NCI-H1417 treated with DMSO at 0.1 percent for 48 hours (cell line): ENCODE data around the gene EDNRB.
"Not testable (repeated sequence)": the region's sequence is repeated elsewhere in the genome, so short reads cannot be mapped to it uniquely, and the experiment has no call there.

Experiments used
- DNase-seq: peaks from one replicate; lab custom pipeline; 2025; lab: John Stamatoyannopoulos, UW

EDNRB gene

GRCh38 chr13:77896536-77896935 is 22.1 kb downstream of the EDNRB start:
- DNase-seq = no peak

- DNase-seq = no peak
These were observed 23.9 kb downstream of the EDNRB start for GRCh38 chr13:77894743-77895142.

- no peak for DNase-seq
These were observed 25.6 kb downstream of the EDNRB start for GRCh38 chr13:77893066-77893465.

DNA sequence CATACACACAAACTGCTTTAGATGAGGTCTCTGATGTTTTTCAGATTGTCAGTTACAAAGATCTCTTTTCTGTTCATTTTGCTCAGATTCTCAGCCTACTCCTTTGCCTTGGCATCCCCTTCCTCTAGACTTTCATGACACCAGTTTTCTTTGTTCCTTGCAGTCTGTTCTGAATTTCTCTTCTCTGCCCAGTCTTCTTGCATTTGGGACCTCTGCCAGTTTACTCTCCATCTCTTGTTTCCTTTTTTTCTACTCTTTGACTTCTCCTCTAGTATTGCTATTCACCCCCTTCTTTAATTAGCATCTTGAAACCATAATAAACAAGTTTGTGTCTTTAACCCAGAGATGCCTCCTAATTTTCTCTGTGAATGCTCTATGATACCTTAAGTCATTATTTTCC is 26.1 kb downstream of the EDNRB start:
- no peak for DNase-seq

DNA sequence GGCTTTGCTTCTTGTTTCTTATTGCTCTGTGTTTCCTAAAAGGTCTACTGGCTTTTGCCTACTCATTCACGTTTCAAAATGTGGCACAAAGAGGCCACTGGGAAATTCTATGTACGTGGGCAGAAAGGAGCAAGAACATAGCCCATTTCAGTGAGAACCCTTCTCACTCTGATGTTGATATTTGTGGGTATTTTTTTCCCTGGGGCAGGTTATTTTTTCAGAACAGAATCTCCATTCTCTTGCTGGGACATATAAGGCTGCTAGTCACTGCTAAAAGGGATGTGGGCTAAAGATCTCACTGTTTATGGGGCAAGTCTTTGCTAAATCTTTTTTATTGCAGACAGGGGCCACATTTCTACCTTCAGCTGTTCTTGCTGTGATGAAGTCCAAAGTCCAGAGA is 27.1 kb downstream of the EDNRB start:
- DNase-seq = no peak

- no peak for DNase-seq
These were observed 27.6 kb downstream of the EDNRB start for GRCh38 chr13:77891041-77891440.

DNA sequence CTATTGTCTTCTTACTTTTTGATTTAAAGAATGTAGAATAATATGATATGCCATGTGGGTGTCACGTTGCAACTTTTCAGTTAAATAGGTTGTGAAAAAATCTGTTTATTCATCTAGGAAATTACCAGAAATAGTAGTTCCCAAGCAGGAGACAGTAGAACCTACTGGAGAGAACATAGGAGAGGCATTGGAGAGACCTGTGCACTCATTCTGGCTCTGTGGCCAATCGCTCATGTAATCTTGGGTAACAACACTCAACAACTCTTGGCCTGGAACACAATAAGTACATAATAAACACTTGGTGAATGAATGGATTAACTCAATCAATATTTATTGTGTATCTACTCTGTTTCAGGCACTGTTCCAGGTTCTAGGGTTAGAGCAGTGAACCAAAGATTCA is 35.3 kb downstream of the EDNRB start:
- no peak for DNase-seq

GRCh38 chr13:77878190-77878589 is 40.4 kb downstream of the EDNRB start:
- no peak for DNase-seq

DNA sequence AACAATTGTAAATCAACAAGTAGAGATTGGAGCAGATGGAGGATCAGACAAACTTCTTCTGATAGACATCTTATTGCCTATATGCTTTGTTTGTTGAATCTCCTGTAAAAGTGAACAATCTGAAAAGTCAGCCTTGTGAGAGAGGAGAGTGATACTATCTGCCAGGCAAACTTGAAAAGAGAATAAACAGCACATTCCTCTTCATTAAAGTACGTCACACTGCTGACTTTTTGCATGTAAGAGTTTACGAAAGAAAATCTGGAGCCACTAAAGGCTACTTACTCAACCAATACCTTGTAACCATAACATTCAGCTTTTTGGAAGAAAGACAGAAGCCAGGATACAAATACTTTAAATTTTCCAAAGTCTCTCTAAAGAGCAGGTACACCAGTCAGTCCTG is 42.5 kb downstream of the EDNRB start:
- DNase-seq = no peak

- DNase-seq = no peak
These were observed 44.2 kb downstream of the EDNRB start for GRCh38 chr13:77874406-77874805.

DNA sequence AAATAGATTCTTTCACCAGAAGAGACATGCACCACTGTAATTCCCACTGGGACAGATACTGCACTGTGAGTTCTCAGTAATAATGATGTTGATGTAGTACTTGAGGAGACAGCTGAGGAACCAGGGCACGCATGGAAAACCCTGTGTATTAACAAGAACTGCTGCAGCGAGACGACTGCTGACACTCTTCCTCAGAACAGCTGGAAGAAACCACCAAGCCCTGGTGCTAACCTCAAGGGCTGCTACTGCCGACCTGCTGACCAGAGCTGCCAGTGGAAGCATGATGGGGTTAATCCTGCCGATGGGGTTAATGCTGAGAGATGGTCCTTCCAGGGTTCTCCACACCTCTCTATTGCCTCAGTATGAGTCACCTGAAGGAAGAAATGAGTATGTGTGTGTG is 45.6 kb downstream of the EDNRB start:
- no peak for DNase-seq

- DNase-seq = no peak
These were observed 47.0 kb downstream of the EDNRB start for GRCh38 chr13:77871596-77871995.

- DNase-seq = no peak
These were observed 49.9 kb downstream of the EDNRB start for GRCh38 chr13:77868717-77869116.

GRCh38 chr13:77866971-77867370 is 51.7 kb downstream of the EDNRB start:
- no peak for DNase-seq

DNA sequence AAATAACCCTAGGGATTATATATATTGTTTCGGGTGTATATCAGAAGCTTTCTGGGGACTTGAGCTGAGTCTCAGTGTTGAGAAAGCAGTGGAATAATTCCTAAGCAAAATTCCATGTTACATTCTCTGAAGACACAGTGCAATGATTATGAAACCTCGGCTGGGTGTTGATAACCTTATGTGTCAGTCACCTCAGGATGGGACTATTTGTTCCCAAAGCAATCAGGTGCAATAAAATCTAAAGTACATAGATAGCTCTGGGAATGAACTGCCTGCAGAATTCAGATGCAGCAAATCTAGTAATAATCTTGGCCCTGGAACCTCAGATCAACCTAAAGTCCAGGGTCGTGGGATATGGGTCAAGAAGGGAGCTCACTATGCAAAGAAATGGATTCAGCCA is 53.0 kb downstream of the EDNRB start:
- DNase-seq = no peak

- DNase-seq = no peak
These were observed 55.5 kb downstream of the EDNRB start for GRCh38 chr13:77863144-77863543.

GRCh38 chr13:77861741-77862140 is 56.9 kb downstream of the EDNRB start:
- no peak for DNase-seq

DNA sequence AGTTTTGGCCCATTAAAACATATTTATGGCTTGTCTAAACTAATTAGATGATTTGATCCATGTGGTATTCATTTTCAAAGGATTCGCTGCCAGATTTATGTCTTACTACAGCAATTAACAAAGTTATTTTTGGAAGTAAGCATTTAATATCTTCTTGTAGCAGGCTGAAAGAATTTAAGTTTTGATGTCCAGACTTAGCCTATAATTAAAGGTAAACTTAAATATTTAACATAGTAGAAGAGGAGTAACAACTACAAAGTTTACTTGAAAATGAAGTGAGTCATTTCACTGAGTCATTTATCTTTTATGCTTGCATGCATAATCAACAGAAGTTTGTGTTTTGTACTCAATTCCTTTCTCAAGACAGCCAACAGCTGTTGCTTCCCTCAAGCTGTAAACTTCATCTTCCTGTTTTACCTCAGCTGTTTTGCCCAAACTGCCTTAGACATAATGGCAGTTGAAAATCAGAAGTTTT is 58.1 kb downstream of the EDNRB start:
- DNase-seq = no peak

DNA sequence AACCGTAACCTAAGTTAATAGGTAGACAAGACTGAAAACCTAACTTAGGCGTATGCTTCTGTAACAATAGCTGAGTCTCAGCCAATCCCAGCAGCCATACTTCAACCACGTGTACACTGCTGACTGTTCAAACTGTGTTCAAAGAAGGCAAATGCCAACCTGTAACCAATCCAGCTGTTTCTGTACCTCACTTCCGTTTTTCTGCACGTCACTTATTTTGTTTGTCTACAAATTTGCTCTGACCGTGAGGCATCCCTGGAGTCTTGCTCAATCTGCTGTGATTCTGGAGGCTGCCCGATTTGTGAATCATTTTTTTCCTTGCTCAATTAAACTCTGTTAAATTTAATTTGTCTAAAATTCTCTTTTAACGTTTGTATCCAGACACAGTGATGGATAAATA is 59.2 kb downstream of the EDNRB start:
- no peak for DNase-seq

DNA sequence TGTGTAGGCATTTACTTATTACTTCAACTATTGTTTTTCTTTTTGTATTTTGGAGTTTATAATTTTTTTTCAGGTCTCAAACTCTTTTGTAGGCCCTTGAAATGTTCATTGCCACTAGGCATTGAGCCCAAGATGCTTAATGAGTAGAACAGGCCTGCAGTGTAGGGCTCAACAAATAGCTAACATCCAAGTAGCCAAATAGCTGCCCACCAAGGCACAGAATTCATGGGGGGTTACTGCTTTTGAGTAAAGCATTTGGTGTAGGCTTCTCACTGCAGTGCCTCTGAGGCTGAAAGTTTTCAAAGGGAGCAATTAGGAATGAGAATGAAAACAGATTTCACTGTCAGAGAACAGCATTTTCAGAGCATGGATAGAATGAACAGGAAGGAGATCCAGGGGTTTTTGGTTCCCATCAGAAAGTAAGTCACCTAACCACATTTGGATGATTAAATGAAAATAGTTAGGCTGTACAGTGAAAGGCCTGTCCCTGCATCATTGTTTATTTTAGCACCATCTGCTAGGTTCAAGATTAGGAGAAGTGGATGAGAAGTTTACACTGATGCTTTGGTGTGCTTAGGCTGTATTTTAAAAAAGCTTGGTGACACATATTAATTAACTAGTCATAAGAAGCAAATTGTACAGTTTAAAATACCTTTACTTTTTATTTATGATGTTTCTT is 61.0 kb downstream of the EDNRB start:
- DNase-seq = no peak

DNA sequence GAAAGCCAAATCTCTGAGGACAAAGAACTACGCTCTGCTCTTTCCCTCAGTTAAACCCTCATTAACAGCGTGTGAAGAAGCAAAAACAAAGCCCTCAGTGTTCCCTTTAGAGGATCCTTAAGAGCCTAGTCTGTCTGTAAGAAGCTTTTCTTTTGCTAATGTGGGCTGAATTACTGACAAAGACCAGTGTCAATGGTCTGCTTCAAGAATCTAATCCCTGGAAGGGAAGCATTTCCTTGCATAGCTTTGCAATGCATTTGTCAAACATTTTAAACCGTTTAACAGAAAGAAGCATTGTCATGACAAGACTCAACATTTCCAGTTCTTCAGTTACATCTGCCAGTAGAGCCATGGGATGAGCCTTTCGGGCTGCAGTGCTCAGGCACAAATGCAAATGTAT is 64.9 kb downstream of the EDNRB start:
- no peak for DNase-seq

GRCh38 chr13:77848050-77848449 is 70.6 kb downstream of the EDNRB start:
- not testable (repeated sequence) for DNase-seq

DNA sequence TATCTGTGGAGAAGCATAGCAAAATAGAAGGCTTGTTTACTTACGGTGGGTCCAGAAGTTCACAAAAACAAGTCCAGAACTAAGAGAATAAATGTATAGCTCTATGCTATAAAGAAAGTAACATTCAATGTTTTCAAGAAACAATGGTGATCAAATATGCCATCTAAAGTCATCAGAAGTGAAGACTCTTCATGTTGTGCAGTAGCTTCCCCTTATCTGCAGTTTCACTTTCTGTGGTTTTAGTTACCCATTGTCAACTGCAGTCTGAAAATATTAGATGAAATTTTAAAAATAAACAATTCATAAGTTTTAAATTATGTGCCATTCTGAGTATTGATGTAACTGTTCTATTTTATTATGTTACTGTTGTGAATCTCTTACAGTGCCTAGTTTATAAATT is 72.5 kb downstream of the EDNRB start:
- DNase-seq = no peak
